HK-2 (cell line): ENCODE data around the gene TBXAS1.

ENCODE experiments used
- DNase-seq: peaks from one replicate; pipeline ENCODE4 v3.0.0-alpha.2; 2018; ENCODE audit not compliant: unreplicated experiment

TBXAS1 gene

DNA sequence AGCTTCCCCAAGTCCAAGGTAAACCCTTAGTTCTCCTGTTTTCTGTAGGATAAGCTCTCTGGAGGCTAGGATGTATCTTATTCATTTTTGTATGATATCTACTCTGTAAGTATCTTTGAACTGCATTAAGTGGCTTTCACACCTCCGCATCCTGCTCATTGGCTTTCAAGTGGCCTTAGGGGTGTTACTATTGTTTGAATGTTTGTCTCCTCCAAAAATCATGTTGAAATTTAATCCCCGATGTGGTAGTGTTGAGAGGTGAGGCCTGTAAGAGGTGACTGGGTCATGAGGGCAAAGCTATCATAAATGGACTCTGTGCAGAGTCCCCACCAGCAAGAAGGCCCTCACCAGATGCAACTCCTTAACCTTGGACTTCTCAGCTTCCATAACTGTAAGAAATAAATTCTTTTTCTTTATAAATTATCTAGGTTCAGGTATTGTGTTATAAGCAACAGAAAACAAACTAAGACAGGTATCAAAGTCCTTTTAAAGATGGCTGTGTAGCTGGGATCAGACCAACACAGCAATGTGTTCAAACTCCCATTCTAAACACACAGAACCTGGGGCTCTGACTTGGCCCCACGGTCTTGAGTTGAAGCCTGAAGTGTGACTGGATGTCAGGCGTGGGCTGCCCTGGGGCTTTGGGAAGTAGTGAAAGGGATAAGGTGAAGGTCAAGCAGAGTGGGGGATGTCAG lies 25.9 kb downstream of the TBXAS1 start:
- DNase-seq = no peak

DNA sequence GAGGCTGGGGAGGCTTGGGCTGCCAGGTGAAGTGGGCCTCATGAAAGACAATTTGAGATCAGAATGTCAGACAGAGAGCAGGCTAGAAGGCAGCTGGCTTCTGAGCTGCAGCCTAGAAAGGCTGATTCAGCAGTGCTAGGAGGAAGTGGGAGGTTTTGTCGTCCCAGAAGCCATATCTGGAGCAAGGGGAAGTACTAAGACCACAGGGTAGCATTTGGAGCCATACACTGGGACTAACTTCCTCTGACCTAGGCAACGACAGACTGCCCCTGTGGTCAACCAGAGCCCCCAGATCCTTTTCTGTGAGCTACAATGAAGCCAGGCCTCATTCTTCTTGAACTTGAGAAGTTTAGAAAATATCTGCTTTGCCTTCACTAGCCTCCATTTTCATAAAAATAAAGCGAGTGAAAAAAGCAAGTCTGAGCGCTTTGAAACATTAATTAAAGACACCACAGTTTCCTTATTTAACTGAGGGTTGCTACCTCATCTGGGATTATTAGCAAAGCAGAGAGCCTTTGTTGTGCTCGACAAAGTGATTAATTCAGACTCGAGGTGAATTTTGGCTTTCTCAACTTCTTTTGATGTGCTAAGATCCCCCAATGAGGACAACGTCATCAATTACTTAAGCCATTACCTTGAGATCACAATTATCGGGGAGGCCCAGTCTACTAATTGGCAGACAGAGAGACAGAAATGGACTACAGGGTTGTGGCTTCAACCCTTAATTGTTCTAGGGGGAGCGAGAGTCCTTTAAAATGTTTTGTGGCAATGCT lies 26.6 kb downstream of the TBXAS1 start:
- no peak for DNase-seq

DNA sequence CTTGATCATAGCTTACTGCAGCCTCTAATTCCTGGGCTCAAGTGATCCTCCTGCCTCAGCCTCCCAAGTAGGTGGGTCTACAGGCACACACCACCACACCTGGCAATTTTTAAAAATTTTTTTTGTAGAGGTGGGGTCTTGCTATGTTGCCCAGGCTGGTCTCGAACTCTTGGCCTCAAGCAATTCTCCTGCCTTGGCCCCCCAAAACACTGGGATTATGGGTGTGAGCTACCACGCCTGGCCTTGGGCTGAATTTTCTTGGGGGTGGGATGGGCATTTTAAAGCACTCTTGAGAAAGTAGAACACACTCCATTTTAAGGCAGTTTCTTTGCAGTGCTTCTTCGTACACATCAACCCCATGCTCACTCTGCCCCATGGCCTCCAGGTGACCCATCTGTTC lies 28.7 kb downstream of the TBXAS1 start:
- no peak for DNase-seq

DNA sequence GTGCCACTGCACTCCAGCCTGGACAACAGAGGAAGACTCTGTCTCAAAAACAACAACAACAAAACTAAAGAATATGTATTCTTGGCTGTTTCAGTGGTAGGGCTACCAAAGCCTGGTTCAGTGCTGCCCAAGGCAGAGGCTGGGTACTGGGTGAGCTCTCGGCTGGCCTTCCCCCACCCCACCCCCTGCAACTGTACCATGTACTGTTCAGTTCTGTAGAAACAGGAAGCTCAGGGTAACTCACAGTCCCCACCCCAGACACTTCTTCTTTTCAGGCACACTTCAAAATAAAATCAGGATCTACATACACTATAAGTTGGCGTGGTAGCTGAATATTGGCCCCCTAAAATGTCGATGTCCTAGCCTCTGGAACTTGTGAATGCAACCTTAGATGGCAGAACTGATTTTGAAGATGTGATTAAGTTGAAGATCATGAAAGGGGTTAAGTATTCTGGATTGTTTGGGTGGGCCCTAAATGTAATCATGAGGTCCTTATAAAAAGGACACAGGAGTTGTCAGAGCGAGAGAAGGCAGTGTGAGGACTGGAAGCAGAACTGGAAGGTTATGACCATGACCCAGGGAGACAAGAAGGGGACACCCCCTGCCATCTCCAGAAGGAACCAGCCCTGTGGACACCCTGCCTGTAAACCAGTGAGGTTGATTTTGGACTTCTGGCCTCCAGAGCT lies 31.2 kb downstream of the TBXAS1 start:
- DNase-seq = no peak

DNA sequence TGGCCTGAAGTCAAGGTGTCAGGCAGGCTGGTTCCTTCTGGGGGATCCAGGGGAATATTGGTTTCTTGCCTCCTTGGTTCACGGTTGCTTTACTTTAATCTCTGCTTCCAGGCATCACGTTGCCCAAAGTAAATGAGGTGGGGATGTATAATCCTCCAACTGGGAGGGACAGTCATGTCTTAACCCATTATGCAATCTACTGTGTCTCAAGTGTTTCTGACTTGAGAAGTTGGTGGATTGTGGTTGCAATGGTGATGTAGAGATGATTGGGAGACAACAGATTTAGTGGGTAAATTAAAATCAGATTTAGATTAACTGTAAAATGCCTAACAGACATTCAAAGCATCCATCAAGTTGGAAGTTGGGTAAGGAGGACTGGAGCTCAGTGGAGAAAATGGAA lies 32.7 kb downstream of the TBXAS1 start:
- DNase-seq = no peak

DNA sequence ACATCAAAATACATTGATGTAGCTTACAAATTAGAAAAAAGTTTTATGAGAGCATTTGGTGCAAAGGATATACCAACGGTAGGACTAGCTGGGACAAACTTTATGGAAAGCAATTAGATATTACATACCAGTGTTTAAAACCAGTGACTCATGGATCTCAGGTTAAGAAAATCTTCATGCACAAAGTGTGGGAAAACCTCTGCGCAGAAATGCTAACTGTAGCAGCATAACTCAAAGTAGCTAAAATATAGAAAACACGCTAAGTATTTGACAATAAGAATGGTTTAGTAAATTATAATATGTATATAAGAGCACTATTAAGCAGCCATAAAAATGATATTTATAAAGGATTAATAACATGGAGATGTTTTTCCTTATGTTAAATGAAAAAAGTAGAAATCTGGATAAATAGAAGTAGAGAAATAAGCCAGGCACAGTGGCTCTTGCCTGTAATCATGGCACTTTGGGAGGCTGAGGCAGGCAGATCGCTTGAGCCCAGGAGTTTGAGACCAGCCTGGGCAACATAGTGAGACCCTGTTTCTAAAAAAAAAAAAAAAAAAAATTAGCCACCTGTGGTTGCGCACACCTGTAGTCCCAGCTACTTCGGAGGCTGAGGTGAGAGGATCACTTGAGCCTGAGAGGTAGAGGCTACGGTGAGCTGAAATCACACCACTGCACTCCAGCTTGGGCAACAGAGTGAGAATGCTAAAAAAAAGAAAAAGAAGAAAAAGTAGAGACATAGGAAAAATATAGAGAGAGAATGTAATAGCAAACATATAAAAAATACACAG lies 37.2 kb downstream of the TBXAS1 start:
- no peak for DNase-seq

DNA sequence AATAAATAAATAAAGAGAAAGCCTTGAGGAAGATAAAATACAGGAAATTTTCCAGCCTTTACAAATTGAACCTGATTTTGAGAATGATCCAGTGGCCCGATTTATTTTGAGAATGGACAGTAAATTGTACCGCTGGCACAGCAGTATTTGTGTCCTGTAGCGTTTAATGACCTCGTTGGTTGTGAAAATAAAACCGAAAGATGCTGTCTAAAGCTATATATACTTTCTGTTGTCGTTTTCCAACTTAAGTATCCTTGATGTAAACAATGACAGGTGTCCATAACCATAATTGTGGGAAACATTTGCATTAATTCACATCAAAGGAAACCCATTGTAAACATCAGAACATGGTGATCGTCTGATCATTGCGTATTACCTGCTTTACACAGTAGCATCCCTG lies 38.8 kb downstream of the TBXAS1 start:
- no peak for DNase-seq

DNA sequence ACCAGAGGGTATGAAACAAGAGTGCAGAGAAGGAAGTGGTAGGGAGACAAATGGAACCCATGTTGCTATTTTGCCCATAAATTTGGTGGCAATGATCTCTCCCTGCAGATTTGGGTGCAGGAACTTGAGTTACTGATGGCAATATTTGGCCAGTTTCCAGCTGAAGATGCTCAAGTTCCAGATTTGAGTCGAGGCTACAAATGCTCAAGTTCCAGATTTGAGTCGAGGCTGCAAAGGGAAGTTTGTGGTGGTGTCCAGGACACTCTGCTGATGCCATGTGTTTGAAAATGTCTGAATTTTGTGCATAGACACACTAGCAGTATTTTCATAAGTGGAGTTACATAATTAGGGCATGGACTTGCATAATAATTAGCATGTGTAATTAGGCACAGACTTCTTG lies 40.8 kb downstream of the TBXAS1 start:
- no peak for DNase-seq

DNA sequence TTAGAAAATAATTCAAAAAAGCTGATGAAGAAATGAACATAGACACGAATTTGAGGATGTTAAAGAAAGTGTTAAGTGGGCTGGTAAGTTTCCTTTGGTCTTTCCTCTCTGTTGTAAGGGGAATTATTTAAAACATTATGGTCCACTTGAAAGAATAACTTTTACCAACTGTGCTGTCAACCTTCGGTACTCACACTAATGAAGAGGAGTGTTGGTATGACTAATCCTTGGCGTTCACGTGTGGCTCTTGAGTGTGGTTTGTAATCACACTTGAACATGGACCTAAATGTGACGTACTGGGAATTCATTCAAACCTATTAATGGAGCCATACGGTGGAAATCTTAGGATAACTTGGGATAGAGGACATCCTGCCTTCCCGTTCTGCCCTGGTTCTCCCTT lies 41.3 kb downstream of the TBXAS1 start:
- DNase-seq = no peak

DNA sequence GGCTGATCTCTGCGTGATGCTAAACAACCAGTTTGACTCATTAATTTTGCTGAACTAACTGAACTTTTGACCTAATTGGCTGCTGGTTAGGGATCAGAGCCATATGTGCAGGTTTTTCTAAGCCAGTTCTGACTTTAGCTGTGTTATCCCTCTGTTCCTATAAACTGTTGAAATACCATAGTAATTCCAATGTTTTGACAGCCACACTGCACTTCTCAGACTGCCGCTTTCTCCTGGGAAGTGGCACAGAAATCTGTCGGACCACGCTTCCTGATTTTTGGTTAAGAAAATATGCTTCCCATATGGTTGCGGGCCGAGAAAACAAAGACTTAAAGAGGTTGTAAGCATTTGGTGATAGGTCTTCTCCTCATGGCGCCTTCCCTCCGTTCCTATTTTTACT lies 42.3 kb downstream of the TBXAS1 start:
- DNase-seq = no peak

DNA sequence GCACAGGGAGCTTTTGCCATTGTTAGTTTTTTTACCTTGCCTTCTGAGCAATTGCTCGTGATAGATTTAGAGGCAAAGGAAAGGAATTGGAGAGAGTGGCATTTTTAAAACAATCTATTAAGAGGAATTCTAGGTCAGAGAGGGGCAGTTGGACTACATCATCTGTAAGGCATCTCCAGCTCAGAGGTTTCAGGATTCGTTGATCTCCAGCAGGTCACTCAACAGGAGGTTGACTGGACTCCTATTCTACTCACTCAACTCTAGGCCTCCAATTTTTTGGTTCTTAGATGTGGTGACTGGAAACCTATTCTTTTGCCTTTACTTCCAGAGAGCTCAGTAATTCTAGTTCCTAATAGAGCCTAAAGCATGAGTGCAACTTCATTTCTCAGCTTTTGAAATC lies 42.8 kb downstream of the TBXAS1 start:
- DNase-seq = no peak

DNA sequence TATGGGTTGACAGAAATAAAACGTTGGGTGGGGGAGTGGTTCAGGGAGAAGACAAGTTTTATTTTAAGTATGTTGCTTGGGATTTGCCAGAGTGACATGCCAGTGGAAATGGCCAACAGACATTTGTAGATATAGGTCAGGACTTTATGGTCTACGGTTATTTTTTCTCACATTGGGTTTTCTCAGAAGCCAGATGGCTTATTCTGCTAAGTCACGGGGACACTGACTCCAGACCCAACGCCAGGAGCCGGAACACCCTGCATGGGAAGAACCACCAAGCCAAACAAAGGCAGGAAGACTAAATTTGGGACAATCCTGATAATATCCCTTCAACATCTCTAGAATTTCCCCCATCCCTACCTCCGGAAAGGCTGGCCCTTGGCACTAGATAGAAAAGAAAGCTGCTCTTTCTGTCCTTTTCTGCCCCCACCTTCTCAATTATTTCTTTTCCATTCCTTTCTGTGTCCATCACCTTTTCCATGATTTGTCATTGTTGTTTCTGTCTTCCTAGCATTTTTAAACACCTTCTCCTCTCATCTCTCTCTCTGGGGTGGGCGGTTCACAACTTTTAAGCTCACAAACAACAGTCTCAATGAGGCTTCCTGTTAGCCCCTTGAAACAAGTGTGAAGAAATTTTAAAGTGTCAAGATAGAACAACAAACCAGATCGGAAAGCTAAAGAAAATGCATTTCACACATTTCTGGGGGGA lies 44.7 kb downstream of the TBXAS1 start:
- DNase-seq = no peak

DNA sequence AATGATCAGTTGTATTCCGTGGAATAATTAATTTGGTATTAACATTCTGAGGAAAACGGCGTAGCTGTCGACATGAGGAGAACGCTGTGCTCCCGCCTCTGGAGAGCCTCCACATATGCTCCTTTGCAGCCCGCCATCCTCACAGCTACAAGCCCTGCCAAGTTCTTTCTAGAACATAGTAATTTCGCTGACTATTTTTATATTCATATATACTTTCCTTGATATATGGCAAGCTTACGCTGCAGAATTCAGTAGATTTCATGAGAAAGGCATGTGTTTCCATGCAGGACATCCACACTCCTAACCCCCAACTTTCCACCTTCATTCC lies 45.2 kb downstream of the TBXAS1 start:
- no peak for DNase-seq

DNA sequence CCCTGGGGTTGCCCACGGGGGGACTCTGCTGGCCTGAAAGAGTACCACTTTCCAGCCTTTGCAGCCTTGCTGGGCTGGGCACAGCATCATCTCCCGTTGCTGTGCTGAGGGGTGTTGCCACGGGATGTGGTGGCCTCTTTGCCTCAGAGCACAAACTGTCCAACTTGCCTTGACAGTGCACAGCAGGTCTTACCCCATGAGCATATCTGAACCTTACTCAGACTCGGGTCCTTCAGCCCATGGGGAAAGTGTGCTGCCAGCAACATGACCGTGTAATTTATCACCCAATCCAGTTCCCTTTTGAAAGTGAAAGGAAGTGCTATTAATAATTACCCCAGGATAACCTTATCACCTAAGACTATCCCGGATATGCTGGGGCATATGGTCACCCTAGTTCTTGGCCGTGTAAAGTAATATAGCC lies 46.8 kb downstream of the TBXAS1 start:
- DNase-seq = peak; percentile 47

DNA sequence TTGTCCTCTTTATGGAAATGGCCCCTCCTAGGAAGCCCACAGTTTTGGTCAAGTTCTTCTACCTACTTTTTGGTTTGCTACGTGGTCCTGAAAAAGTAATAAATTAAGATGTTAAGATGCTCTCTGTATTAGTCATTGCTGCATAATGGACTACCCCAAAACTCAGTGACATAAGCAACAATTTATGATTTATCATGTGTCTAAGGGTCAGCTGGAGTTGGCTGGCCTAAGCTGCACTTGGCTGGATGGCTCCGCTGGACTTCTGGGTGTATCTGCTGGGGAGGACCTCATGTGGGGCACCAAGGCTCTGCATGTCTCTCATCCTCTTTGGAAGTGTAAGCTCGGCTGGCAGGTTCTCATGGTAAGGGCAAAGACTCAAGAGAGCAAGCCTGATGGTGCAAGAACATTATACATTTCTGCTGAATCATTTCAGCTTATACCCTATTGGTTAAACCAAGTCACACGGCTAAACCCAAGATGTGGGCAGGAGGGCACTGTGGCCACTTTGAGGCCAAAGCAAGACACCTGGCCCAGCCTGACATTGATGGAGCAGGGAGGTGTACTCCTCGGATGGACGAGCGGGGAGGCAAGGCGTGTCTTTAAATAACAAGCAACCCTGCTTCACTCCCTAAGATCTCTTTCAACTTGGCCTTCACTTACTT lies 47.7 kb downstream of the TBXAS1 start:
- DNase-seq = no peak

DNA sequence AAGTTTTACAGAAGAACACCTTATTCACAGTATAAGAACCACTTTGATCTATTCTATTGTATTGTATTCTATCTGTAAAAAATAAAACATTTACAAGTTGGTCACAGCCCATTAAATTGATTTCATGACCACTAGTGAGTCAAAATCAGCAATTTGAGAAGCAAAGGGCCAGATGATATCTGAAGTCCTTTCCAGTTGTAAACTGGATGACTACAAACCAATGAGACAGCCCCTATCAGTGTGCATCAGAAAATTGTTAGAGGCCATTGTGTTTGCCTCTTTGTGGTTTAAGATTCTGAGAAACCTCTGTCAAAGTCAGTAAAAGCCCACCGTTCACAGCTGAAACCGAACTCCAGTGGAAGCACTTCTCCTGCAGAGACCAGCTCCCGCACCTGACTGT lies 54.8 kb downstream of the TBXAS1 start:
- DNase-seq = no peak

DNA sequence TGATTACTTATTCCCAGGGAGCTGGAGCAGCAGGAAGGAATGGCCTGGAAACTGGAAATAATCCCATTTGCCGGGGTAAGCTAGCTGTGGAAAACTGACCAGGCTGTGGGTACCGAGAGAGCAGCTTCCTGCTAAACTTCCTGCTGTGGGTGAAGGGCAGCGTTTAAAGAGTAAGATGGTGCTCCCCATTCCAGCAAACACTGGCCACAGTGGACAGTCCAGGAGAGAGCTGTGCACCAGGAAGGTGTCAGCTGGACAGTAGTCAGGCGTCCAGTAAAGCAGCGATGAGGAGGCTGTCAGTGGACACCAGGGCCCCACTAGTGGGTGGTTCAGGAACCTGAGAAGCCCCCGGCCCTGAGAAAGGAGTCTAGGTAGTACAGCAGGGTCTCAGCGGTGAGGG lies 55.4 kb downstream of the TBXAS1 start:
- DNase-seq = no peak

DNA sequence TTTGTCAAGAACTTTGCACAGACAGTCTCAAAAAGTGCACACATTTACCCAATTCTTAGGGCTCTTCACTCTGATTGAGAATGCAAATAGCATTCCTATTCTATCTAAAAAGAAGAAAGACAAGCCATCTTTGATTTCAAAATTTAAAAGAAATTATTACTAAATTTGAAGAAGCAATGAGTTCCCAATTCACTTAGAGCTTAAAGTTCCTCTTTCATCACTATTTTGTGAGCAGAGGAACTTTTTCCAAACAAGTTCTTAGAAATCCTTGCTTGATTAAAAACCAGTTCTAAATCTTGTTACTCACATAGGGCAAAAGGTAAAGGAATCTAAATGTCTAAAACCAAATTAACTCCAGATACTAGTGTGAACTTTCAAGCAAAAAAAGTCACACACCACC lies 56.4 kb downstream of the TBXAS1 start:
- no peak for DNase-seq

DNA sequence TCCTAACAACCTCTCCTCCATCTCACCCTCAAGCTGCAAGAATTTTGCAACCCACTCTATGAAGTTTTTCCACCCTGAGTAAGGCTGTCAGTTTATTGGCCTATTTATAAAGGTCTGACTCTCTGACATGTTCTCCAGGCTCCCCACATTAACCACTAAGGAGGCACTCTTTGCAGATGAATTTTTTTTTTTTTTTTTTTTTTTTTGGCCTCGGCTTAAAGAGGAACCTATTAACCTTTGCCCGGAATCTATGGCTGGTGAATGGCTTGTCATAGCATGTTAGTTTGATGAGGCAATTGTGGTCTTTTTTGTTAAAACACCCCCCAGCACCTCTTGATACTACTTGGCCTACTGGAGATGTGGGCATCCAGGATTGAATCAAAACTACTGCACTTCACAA lies 57.1 kb downstream of the TBXAS1 start:
- DNase-seq = no peak

DNA sequence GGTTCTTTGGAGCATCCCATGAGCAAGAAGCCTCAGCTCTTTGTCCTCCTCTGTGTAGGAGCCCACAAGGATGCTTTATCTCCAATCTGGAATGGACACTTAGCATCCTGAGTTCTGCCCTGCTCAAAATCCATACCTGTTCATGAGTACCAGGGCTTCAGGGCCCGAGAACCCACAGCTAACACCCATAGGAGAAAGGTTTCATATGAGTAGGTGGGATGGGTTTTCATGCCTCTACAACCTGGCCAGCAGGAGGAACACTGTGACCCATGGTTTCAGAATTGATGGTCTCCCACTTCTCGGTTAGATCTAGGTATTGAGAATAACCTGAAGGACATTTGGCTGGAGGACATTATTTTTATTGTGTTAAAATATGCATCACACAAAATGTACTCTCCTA lies 57.8 kb downstream of the TBXAS1 start:
- no peak for DNase-seq

DNA sequence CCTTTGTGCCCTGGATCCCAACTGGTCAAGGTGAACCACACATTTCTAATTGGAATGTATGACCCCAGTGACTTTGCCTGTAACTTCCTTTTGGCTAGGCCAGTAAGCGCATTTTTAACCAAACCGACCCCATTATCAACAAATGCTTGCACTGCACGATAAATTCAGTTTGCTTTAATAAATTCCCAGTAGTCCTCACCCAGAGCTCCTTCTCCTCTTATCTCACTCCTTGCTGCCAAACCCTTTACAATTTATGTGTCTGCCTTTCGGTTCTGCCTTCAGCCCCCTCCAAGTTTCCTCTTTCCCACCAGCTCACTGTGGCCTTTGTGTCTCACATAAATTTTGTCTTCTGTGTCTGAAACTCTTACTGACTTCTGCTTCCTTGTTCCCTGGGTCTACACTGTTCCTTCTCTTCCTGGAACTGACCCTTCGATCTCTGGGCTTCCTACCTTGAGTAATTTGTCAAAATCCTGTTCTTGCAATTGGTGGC lies 59.0 kb downstream of the TBXAS1 start:
- no peak for DNase-seq
